CD4-positive, alpha-beta T cell treated with Interleukin-2 at 100 ng/mL for 4 hours (primary cell): Measurements from ENCODE around the gene IGSF21.

Source experiments
- DNase-seq: peaks from one replicate; pipeline ENCODE4 v3.0.0-alpha.2; 2020; ENCODE audit warnings: low spot score

IGSF21 gene

GRCh38 chr1:18119771-18120377 lies 12.3 kb downstream of the IGSF21 start:
- no peak for DNase-seq

GRCh38 chr1:18120638-18121037 lies 13.0 kb downstream of the IGSF21 start:
- DNase-seq: no peak

GRCh38 chr1:18121072-18121820 lies 13.6 kb downstream of the IGSF21 start:
- DNase-seq: no peak

GRCh38 chr1:18123467-18123992 lies 15.9 kb downstream of the IGSF21 start:
- DNase-seq: no peak

GRCh38 chr1:18124977-18125376 lies 17.4 kb downstream of the IGSF21 start:
- no peak for DNase-seq

GRCh38 chr1:18126616-18127015 lies 19.0 kb downstream of the IGSF21 start:
- no peak for DNase-seq

- DNase-seq: no peak
Measured at GRCh38 chr1:18128298-18128697, 20.7 kb downstream of the IGSF21 start.

- no peak for DNase-seq
Measured at GRCh38 chr1:18130356-18130755, 22.8 kb downstream of the IGSF21 start.

GRCh38 chr1:18132022-18132710 lies 24.6 kb downstream of the IGSF21 start:
- DNase-seq: no peak

GRCh38 chr1:18132711-18133541 lies 25.3 kb downstream of the IGSF21 start:
- DNase-seq: no peak

- no peak for DNase-seq
Measured at GRCh38 chr1:18134324-18135046, 26.9 kb downstream of the IGSF21 start.

- DNase-seq: no peak
Measured at GRCh38 chr1:18137759-18138345, 30.3 kb downstream of the IGSF21 start.

GRCh38 chr1:18139198-18139981 lies 31.8 kb downstream of the IGSF21 start:
- no peak for DNase-seq

- DNase-seq: no peak
Measured at GRCh38 chr1:18140411-18140810, 32.8 kb downstream of the IGSF21 start.

GRCh38 chr1:18141661-18142060 lies 34.1 kb downstream of the IGSF21 start:
- no peak for DNase-seq

- DNase-seq: no peak
Measured at GRCh38 chr1:18142471-18142870, 34.9 kb downstream of the IGSF21 start.

GRCh38 chr1:18142969-18143368 lies 35.4 kb downstream of the IGSF21 start:
- no peak for DNase-seq

GRCh38 chr1:18144062-18144461 lies 36.5 kb downstream of the IGSF21 start:
- DNase-seq: no peak

GRCh38 chr1:18144916-18145647 lies 37.5 kb downstream of the IGSF21 start:
- no peak for DNase-seq
